COR-L47 (cell line): ENCODE data around the gene PTPRD.
A peak's percentile ranks its signal among the peaks of the same experiment; 100 is the strongest.

Source experiments
- DNase-seq: peaks from one replicate; lab custom pipeline; 2025; lab: John Stamatoyannopoulos, UW

Gene PTPRD

GRCh38 chr9:8331507-8332330, 2281.1 kb downstream of the PTPRD start:
- no peak for DNase-seq

- peak; percentile 93 for DNase-seq
Observed at GRCh38 chr9:8329561-8330283, 2283.1 kb downstream of the PTPRD start.

- no peak for DNase-seq
Observed at GRCh38 chr9:8315211-8315610, 2297.6 kb downstream of the PTPRD start.

GRCh38 chr9:8309258-8309657, 2303.5 kb downstream of the PTPRD start:
- no peak for DNase-seq

GRCh38 chr9:8304720-8305119, 2308.1 kb downstream of the PTPRD start:
- DNase-seq = no peak

GRCh38 chr9:8301296-8301695, 2311.5 kb downstream of the PTPRD start:
- DNase-seq = no peak

GRCh38 chr9:8297047-8297446, 2315.8 kb downstream of the PTPRD start:
- DNase-seq = no peak

- no peak for DNase-seq
Observed at GRCh38 chr9:8292657-8293056, 2320.1 kb downstream of the PTPRD start.

- no peak for DNase-seq
Observed at GRCh38 chr9:8289681-8290080, 2323.1 kb downstream of the PTPRD start.

GRCh38 chr9:8287970-8288369, 2324.8 kb downstream of the PTPRD start:
- no peak for DNase-seq

GRCh38 chr9:8287501-8287900, 2325.3 kb downstream of the PTPRD start:
- no peak for DNase-seq

- DNase-seq = no peak
Observed at GRCh38 chr9:8284884-8285283, 2327.9 kb downstream of the PTPRD start.

GRCh38 chr9:8282535-8282934, 2330.3 kb downstream of the PTPRD start:
- no peak for DNase-seq

GRCh38 chr9:8280811-8281210, 2332.0 kb downstream of the PTPRD start:
- DNase-seq = no peak

- no peak for DNase-seq
Observed at GRCh38 chr9:8278048-8278447, 2334.8 kb downstream of the PTPRD start.

GRCh38 chr9:8270235-8270634, 2342.6 kb downstream of the PTPRD start:
- DNase-seq = no peak

GRCh38 chr9:8268881-8269280, 2343.9 kb downstream of the PTPRD start:
- no peak for DNase-seq

- no peak for DNase-seq
Observed at GRCh38 chr9:8268216-8268878, 2344.5 kb downstream of the PTPRD start.

- no peak for DNase-seq
Observed at GRCh38 chr9:8267636-8268035, 2345.2 kb downstream of the PTPRD start.

GRCh38 chr9:8266861-8267260, 2345.9 kb downstream of the PTPRD start:
- DNase-seq = no peak

- no peak for DNase-seq
Observed at GRCh38 chr9:8265281-8265680, 2347.5 kb downstream of the PTPRD start.
